Cardiac fibroblast (primary cell): ENCODE measurements around the gene ZNF219.

Source experiments
- DNase-seq, 2 donors: peaks; one replicate each; pipeline versions ENCODE4 v3.0.0 to v3.0.0-alpha.2; 2010; ENCODE audit warnings: low read depth in 2 of 2
- H3K4me3 ChIP-seq, 2 donors: replicated peaks in 1 of 2; 1 replicate in 1 of 2; 2 replicates in 1 of 2; pipeline ENCODE4 v1.5.1; 2011; ENCODE audit warnings: low read depth in 2 of 2, low read length in 2 of 2, mild to moderate bottlenecking in 2 of 2, moderate library complexity in 1 of 2
- CTCF ChIP-seq: IDR thresholded peaks from one replicate; pipeline ENCODE4 v1.5.1; 2011; ENCODE audit warnings: low read depth, mild to moderate bottlenecking, low read length, inconsistent platforms

The ZNF219 gene

GRCh38 chr14:21121122-21121521, 22.7 kb upstream of the ZNF219 start:
- no peak for TF ChIP-seq CTCF
- no peak overlapping the region for H3K4me3 ChIP-seq
- DNase-seq, result no peak

- DNase-seq, result no peak
- TF ChIP-seq CTCF, result no peak
- no peak overlapping the region for H3K4me3 ChIP-seq
Measured at GRCh38 chr14:21120686-21121085, 22.2 kb upstream of the ZNF219 start.

DNA sequence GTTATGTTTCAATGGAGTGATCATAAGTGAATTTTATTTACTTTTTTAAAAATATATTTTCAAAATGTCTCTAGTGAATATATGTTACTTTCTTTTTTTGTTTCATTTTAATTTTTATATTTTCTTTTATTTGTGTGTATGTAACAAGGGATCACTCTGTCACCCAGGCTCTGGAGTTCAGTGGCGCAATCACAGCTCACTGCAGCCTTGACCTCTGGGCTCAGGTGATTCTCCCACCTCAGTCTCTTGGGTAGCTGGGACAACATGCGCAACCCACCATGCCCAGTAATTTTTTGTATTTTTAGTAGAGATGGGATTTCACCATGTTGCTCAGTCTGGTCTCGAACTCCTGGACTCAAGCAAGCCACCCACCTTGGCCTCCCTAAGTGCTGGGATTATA, 20.5 kb upstream of the ZNF219 start:
- no peak overlapping the region for H3K4me3 ChIP-seq
- no peak for DNase-seq
- TF ChIP-seq CTCF, result no peak

DNA sequence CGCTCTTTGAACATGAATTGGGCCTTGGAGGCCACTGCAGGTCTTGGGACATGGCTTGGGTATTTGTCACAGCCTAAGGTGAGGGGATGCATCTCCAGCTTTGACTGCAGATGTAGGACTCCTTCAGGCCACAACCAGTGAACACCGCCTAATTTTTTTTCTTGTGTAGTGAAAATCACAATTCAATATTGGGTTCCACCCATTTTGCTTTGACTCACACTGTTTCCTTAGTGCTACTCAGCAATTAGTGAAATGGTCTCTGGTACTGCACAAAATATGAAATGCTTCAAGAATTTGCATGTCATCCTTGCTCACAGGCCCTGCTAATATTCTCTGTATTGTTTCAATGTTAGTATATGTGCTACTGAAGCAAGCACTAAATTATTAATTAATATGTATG, 14.9 kb upstream of the ZNF219 start:
- no peak for DNase-seq
- no peak overlapping the region for H3K4me3 ChIP-seq
- no peak for TF ChIP-seq CTCF

DNA sequence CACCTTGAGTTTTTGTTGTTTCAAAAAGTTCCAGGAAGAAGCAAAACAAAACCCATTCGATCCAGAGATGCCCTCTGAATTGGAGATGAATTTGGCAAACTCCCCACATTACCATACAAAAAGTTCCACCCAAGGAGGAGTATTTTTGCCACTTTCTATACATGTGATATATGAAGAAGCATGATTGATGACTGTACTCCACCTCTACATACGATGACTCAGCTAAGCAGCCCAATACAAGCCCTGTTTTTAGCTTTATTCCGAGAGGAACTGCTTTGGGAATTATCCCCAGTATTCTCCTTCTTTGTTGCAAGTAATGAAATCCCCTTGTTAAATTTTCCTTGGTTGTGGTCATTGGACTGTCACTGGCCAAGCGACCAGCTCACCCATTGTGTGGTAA, 13.8 kb upstream of the ZNF219 start:
- no peak overlapping the region for H3K4me3 ChIP-seq
- TF ChIP-seq CTCF, result no peak
- DNase-seq, result no peak

DNA sequence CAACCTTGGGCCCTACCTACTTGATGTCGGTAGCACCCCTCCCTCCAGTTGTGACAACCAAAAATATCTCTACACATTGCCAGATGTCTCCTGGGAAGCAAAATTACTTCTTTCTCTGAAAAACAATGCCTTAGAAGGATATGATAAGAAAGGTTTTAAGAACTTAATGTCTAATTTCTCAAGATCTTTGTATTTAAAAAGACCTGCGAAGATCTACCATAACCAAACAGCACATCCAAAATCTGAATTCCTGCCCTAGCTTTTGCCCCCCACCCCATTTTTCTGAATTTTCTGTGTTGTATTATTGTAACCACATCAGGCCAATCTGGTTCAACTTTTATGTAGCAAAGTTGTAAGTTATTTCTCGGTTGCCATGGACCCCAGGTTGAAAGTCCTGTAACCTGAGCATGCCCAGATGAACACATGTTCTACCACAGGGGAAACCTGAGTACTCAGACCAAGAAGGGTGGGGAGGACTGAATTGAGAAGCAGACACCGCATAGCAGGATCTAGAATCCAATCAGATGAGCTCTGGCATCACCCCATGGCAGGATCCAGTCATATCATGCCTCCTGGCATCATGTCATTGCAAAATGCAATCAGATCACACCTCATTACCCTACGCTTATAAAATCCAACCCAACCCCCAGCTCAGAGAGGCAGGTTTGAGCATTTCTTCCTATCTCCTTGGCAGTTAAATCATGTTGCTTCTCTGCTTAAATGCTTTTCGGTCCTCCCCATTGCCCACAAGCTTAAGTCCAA, 11.1 kb upstream of the ZNF219 start:
- DNase-seq, result no peak
- TF ChIP-seq CTCF, result no peak
- H3K4me3 ChIP-seq, result no peak overlapping the region

GRCh38 chr14:21108791-21109190, 10.3 kb upstream of the ZNF219 start:
- DNase-seq, result no peak
- no peak overlapping the region for H3K4me3 ChIP-seq
- no peak for TF ChIP-seq CTCF
